Kidney (tissue), 14 donors: ENCODE results near the gene PFKL. TPM values are rescaled to one million over a fixed set of nuclear protein-coding genes. Genes with fewer than 3 reads are reported as not detected.
A peak's percentile ranks its signal among the peaks of the same experiment; 100 is the strongest.

Experiments used
- DNase-seq, 5 donors: peaks; one replicate each; pipeline ENCODE4 v3.0.0-alpha.2; 2013 to 2020
- FAIRE-seq: peaks from 2 replicates; lab custom pipeline; 2012; peaks lifted over from hg19 to GRCh38; lab: Jason Lieb, UNC
- H3K27ac ChIP-seq, 2 donors: one replicate each; pipeline ENCODE4 v1.7.0; 2013; ENCODE audit warnings: low read depth in 2 of 2, low read length in 2 of 2, inconsistent platforms in 1 of 2
- H3K27me3 ChIP-seq: one replicate; pipeline ENCODE4 v1.7.1; 2013; ENCODE audit warnings: low read length, inconsistent platforms; ENCODE audit not compliant: control insufficient read depth, insufficient read depth
- H3K36me3 ChIP-seq, 3 donors: one replicate each; pipeline versions ENCODE4 v1.7.0 to v1.7.1; 2013; ENCODE audit warnings: low read length in 3 of 3, control low read depth in 1 of 3, inconsistent platforms in 1 of 3; ENCODE audit not compliant: insufficient read depth in 3 of 3, control insufficient read depth in 2 of 3
- H3K4me1 ChIP-seq, 3 donors: one replicate each; pipeline versions ENCODE4 v1.7.0 to v1.7.1; 2013; ENCODE audit warnings: low read length in 3 of 3, inconsistent platforms in 1 of 3, low read depth in 1 of 3; ENCODE audit not compliant: control insufficient read depth in 2 of 3, insufficient read depth in 2 of 3
- H3K4me3 ChIP-seq, 3 donors: one replicate each; pipeline versions ENCODE4 v1.7.0 to v1.8.1; 2013; ENCODE audit warnings: low read length in 3 of 3, control low read depth in 1 of 3, inconsistent platforms in 1 of 3
- H3K9ac ChIP-seq, 3 donors: one replicate each; pipeline versions ENCODE4 v1.7.0 to v1.7.1; 2013; ENCODE audit warnings: low read length in 3 of 3, control low read depth in 1 of 3, inconsistent platforms in 1 of 3
- H3K9me3 ChIP-seq, 3 donors: one replicate each; pipeline versions ENCODE4 v1.7.0 to v1.7.1; 2013; ENCODE audit warnings: low read length in 3 of 3, control low read depth in 1 of 3, inconsistent platforms in 1 of 3; ENCODE audit not compliant: control insufficient read depth in 2 of 3, insufficient read depth in 1 of 3
- intact Hi-C: fragments of 100-400 bp; cut with DNase I; formaldehyde crosslinking; loops from one replicate; pipeline ENCODE4 v1.11.1; 2022
- polyA plus RNA-seq: library from polyadenylated mRNA; stranded (reverse); fragments of 350-450 nt; fragmentation: Illumina TruSeq; extraction: RNeasy Lipid Tissue Mini Kit (QIAGEN cat#74804); gene quantifications from one replicate; pipeline ENCODE4 v1.2.3, GENCODE V29; 2014; ENCODE audit warnings: low read depth, low replicate concordance; ENCODE audit not compliant: insufficient read depth
- total RNA-seq: library from RNA; stranded (reverse); fragmentation: NEBNext Ultra II Directional; extraction: Animal tissue kit (Norgen Biotek cat#: 25700); gene quantifications from one replicate; pipeline ENCODE4 v1.2.1, GENCODE V29; 2021
- TF ChIP-seq, protein P1 (sequence below): IDR thresholded peaks from 3 replicates; pipeline ENCODE4 v1.5.1; 2012; ENCODE audit warnings: mild to moderate bottlenecking, moderate library complexity, borderline replicate concordance; ENCODE audit not compliant: insufficient read depth; ENCODE audit errors: extremely low read depth
- donor health status: control.
- donor health status: control.
- donor health status: control.
- donor health status: control.
- donor health status: control.
- donor health status: DM: yes; HTN: yes; CAD: no.
- donor health status: Normal renal cell carcinoma (clear cell type).

Gene PFKL
- total and polyA plus RNA-seq, 2 donors from 2014 or later: 155 to 197 TPM

DNA sequence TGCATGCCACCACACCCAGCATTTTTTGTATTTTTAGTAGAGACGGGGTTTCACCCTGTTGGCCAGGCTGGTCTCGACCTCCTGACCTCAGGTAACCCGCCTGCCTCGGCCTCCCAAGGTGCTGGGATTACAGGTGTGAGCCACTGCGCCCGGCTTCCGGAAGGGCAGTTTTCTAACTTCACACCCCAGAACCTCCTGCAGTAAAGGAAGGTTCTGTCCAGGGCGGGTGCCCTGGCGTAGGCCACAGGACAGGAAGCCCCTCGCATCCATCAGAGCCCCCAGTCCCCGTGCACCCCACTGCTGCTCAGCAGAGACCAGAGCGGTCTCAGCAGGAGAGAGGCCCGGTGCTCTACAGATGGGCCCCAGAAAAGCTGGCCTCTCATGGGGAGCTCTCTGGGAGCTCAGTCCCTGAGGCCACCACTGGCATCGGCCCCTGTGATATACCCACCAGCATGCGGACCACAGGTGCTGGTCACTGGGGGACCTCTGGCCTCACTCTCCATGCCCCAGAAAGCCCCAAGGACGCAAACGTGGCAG lies 34.1 kb upstream of the PFKL start:
- Histone ChIP-seq H3K9ac (no peak overlapping the region), H3K9me3 (no peaks in the 10 kb centered on the region), H3K4me3 (no peak overlapping the region), H3K27me3 (no peaks in the 10 kb centered on the region), H3K36me3 (no peaks in the 10 kb centered on the region), H3K4me1 (no peaks in the 10 kb centered on the region), H3K27ac (no peak overlapping the region)
- TF ChIP-seq, protein P1, sequence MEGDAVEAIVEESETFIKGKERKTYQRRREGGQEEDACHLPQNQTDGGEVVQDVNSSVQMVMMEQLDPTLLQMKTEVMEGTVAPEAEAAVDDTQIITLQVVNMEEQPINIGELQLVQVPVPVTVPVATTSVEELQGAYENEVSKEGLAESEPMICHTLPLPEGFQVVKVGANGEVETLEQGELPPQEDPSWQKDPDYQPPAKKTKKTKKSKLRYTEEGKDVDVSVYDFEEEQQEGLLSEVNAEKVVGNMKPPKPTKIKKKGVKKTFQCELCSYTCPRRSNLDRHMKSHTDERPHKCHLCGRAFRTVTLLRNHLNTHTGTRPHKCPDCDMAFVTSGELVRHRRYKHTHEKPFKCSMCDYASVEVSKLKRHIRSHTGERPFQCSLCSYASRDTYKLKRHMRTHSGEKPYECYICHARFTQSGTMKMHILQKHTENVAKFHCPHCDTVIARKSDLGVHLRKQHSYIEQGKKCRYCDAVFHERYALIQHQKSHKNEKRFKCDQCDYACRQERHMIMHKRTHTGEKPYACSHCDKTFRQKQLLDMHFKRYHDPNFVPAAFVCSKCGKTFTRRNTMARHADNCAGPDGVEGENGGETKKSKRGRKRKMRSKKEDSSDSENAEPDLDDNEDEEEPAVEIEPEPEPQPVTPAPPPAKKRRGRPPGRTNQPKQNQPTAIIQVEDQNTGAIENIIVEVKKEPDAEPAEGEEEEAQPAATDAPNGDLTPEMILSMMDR: no peak
- DNase-seq (peak in 1 of 5 donors; percentile 36), FAIRE-seq (no peak)
- intact Hi-C loops: no loop called here

DNA sequence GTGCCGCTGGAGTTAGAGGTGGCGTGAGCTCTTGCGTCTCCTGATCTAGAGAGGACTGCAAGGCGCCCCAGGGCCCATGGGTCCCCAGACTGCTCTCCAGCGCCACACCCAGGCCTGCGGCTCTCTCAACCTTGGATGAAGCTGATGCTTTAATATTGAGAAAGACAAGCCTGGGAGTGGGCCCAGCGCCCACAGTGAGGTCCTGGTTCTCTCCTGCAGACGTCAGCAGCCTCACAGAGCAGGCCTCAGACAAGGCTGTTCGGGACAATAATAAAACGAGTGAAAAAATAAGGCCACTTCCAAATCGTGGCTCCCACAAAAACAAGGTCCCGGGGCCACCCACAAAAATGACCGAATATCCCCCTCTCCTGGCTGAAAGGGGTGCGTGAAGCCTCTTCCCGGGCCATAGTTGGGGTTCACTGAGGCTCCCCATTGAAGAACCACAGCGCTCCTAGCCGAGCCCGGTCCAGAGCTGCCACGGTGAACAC lies 32.2 kb upstream of the PFKL start:
- H3K27me3 ChIP-seq: no peaks in the 10 kb centered on the region
- DNase-seq (peak in 1 of 5 donors; percentile 59), FAIRE-seq (no peak)
- H3K27ac ChIP-seq: no peak overlapping the region
- TF ChIP-seq, protein P1: peak; percentile 11
- no peaks in the 10 kb centered on the region for H3K9me3 ChIP-seq
- H3K4me1 ChIP-seq: no peaks in the 10 kb centered on the region
- intact Hi-C loops: no loop called here
- H3K9ac ChIP-seq: no peak overlapping the region
- no peaks in the 10 kb centered on the region for H3K36me3 ChIP-seq
- no peak overlapping the region for H3K4me3 ChIP-seq

DNA sequence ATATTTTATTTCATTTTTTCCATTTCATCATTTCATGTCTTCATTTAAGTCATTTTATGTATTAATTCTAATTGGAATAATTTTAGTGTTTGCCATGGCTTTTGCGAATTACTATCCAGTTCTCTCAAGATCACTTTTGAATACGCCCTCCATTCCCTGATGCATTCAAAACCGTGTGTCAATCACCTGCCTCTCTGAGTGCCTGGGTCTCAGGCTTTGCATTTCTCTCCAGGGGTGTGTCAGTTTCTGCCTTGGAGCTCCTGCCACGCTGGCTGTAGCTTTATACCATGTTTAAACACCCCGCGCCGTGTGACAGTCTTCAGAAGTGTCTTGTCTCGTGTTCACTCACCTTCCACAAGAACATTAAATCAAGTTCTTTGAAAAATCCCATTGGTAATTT lies 30.8 kb upstream of the PFKL start:
- FAIRE-seq (no peak), DNase-seq (no peak)
- no peak overlapping the region for H3K4me3 ChIP-seq
- TF ChIP-seq, protein P1: no peak
- H3K36me3 ChIP-seq: no peaks in the 10 kb centered on the region
- H3K9me3 ChIP-seq: no peaks in the 10 kb centered on the region
- intact Hi-C loops: no loop called here
- H3K4me1 ChIP-seq: no peaks in the 10 kb centered on the region
- no peak overlapping the region for H3K9ac ChIP-seq
- H3K27me3 ChIP-seq: no peaks in the 10 kb centered on the region
- no peak overlapping the region for H3K27ac ChIP-seq
